Bronchus fibroblast of lung (primary cell): Measurements from ENCODE around the gene LIF. TPM values are rescaled to one million over a fixed set of nuclear protein-coding genes. Genes with fewer than 3 reads are reported as not detected.

Experiments used
- total RNA-seq: library from RNA; depleted of rRNA; stranded (reverse); fragments of >200 nt; gene quantifications from 2 replicates; pipeline ENCODE4 v1.2.3, GENCODE V29; 2015

LIF gene
- 2.4 and 2.9 TPM in 2 replicates for total RNA-seq

DNA sequence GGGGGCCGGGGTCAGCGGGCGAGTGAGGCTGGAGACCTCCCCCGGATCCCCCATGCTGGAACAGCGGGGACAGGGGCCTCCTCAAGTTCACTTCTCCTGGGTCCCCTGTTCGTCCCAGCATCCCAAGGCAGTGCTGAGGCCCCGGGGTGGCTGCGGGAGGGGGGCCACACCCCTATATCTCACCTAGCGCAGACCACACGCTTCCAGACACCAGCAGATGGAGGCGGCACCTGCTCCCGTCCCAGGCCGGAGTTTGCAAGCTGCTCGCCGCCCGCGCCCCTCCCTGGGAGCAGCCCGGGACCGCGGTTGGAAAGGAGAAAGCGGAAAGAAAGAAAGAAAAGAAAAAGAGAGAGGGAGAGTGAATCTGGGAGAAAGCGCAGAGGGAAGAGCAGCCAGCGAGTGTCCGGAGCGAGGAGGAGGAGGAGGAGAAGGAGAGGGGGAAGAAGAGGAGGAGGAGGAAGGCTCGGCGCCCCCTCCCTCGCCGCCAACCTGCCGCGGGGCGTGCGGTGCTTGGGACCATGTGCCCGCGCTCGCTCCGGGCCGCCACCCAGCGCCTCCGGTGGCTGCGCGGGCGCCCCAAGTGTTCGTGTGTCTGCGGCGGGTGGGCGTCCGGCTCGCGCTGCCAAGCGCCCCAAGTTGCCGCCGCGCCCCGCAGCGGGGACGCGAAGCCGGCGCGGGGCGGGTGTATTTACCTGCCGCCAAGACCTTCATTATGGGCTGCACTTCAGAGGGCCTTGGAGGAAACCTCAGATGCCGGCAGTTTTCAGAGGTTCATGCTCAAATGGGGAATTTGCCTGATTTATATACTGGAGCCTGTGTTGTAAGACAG, at the start of gene LIF:
LIF (minus strand) TSS at position 775 of the 829 bp plus-strand sequence; CDS start at position 711, 64 bp downstream.

DNA sequence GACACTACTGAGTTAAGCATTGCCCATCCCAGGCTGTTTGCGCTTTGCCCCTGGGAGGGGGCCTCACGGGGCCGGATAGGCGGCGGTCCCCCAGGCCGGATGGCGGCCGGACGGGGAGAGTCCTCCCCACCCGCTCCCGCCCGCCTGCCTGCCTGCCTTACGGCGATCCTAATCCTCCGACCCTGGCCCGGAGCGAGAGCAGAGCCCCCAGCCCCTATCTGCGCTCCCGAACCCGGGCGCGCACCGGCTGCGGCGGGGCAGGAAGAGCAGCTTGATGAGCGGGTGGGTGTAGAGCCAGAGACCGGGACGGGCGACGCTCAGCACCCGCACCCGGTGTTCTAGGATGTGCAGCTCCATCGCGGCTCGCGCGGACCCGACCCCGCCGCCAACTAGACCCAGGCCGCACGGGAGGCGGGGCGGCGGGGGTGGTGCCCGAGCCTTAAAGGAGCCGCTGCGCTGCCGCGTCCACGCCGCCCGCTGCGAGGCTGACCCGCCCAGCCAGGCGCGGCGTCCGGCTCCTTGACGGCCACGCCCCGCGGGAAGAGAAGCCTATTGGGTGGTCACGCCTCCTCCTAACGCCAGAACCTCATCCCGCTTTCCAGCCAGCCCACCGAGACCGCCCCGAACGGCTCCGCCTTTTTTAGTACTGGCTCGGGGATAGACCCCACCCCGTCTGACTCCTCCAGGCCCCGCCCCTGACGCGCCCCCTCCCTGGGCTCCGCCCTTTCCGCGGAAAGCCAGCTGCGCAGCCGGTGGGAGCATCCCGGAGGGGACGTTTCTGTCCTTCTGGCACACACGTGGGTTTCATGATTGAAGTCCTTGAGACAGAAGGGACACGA, 42.8 kb upstream of the LIF start, which contains the start of gene CASTOR1:
CASTOR1 (minus strand) TSS at position 365 of the 839 bp plus-strand sequence; CDS start at position 357, 8 bp downstream.

DNA sequence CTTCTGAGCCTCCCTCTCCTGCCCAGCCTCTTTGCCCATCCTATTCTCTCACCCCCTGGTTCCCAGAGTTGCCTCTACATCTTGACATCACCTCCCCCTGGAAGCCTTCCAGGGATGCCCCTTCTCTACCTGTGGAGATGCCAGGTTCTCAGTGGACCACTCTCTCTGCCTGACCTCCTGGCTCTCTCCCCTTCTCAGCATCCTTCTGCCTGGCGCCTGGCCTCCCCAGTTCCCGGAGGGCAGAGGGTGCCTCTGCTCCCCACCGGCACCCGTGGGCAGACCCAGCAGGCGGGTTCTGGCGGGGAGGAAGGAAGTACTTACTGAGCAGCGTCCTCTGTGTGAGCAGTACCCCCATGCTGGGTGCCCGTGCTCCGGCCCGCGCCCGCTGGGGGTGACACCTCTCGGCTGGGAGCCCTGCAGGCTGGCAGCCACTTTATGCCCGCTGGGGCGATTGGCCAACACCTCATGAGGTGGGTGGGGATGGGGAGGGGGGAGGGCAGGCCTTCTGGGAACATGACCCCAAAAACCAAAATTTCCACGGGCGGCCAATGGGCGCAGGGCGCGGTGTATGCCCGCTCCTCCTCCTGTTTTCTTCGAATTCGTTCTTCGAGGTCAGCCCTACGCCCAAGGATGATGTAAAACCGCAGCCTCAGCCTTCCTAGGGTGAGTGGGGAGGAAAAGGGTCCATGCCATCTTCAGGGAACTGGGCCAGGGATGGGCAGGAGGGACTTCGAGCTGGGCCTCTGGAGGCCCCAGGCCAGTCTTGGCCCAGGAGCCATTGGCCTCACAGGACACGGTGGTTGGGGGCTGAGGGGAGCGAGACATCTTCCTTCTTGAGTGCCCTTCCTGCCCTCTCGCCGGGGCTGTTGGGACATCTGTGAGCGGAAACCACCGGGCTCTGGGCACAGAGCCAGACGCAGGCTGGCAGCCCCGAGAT, 20.2 kb upstream of the LIF start, which contains the start of gene OSM:
OSM (minus strand) TSS at position 407 of the 937 bp plus-strand sequence; CDS start at position 355, 52 bp downstream.

Other genes starting within 250 kb of the LIF start
- gene HORMAD2, start 166.3 kb downstream of the LIF start, total RNA-seq, result not detected in 2 replicates
- gene OSM, start 20.1 kb upstream of the LIF start, total RNA-seq, result not detected in 2 replicates
- 5.4 and 12.6 TPM in 2 replicates for gene CASTOR1, start 42.7 kb upstream of the LIF start, total RNA-seq
- 18.7 and 19.3 TPM in 2 replicates for gene TBC1D10A, start 80.2 kb upstream of the LIF start, total RNA-seq
- gene SF3A1, start 110.1 kb upstream of the LIF start, total RNA-seq, result 46.1 and 64.5 TPM in 2 replicates
- gene CCDC157, start 110.2 kb upstream of the LIF start, total RNA-seq, result 3.4 and 4.6 TPM in 2 replicates
- gene RNF215, start 140.7 kb upstream of the LIF start, total RNA-seq, result 16.6 and 18.8 TPM in 2 replicates
- gene SEC14L2, start 150.3 kb upstream of the LIF start, total RNA-seq, result 16.4 and 21.4 TPM in 2 replicates
- gene MTFP1, start 179.0 kb upstream of the LIF start, total RNA-seq, result 27.1 and 27.5 TPM in 2 replicates
- gene SEC14L3, start 225.3 kb upstream of the LIF start, total RNA-seq, result not detected in 2 replicates